ENCODE results near the gene ANKRD42.
A peak's percentile ranks its signal among the peaks of the same experiment; 100 is the strongest.

The ANKRD42 gene

DNA sequence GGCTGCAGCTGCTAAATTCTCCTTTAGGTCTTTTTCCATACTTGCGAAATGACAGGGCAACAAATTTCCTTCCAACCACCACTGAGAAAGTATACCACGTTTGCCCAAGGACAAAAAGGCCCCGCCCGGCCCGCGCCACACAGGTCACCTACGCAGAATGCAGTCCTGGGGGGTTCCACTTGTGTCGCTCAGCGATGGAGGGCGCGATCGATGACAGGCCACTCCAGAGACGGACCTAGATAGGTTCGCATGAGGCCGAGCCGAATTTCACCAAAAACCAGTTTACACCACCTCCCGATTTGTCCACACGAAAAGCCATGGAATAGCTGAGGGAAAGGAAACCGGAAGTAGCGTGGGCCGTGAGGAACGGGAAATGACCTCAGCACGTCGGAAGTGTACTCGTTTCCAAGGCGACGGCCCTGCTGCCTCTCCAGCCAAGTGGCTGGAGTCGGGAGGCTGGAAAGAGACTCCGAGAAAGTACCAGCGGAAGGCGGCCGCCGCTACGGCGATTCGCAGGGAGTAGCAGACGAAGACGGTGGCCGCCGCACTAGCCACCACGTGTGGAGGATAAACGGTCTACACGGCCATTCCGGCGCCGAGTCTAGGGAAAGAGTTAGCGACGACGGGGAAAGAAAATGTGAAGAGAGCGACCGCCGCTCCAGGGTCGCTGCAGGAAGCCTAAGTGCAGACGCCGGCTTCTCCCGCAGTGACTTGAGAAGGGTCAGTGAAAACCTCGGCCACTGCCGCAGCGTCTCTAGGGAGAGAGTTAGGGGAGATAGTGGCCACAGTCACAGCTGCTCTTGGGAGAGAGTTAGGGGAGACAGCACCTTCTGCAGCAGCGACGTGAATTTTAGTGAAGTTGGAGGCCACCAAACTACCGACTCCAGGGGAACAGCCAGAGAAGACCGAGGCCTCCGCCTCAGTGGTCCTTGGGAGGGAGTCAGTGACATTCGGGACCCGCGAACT lies at the start of gene ANKRD42:
Gene ANKRD42, plus strand, starts transcription at position 398 of the 966 bp plus-strand sequence. CDS start 959 bp downstream, outside the sequence.
- peak; percentile 92 for DNase-seq

DNA sequence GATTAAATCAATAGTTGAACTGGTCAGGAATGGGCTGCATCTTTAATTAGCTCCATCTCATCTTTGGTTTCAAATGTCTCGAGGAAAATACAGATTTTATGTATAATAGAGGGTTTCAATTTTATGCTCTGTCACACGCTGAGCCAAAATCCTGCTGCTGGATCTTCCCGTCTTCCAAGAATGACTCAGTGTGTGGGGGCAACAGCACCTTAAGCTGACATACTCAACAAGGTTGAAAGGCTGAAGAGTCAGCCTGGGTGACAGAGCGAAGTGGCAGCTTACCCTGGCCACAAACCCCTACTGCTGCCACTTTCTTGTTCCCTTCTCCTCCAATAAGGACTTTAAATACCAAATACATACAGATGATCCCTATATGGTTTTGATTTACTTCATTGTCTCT lies 45.6 kb upstream of the ANKRD42 start:
- no peak for DNase-seq

GRCh38 chr11:83150450-83150849 lies 43.1 kb upstream of the ANKRD42 start:
- no peak for DNase-seq

DNA sequence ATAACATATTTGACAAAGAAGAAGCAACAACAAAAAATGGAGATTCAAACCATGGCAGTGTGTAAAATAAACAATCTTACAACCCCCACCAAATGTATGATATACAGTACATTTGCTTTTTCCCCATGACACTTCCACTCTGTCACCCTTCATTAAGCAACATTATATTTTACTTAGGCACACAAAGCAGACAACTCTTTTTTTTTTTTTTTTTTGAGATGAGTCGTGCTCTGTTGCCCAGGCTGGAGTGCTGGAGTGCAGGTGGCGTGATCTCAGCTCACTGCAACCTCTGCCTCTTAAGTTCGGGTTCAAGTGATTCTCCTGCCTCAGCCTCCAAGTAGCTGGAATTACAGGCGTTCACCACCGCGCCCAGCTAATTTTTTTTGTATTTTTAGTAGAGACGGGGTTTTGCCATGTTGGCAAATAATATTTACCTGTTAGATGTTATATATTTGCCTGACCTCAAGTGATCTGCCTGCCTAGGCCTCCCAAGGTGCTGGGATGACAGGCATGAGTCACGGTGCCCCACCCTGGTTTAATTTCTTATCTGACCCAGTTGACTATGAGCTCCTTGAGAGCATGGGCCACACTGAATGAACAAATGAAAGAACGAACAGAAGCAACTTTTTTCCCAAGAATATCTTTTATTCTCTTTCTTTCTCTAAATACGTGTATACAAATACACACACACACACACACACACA lies 42.1 kb upstream of the ANKRD42 start:
- DNase-seq = no peak

DNA sequence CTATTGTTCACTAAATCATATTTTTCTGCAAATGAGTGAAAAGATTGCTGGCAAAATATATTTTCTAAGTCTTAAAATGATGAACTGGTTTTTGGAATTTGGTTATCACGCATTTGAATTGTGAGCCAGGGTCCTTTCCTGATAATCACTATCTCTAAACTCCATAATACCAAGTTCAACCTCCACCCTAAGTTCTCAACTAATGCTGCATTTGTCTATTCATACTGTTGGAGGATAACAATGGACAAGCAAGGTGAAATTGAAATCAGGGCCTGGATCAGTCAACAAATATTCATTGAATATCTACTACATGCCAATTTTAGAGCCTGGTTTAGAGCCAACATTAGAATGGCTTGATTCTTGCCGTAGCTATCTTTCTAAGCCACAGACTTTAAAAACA lies 41.2 kb upstream of the ANKRD42 start:
- DNase-seq = no peak

DNA sequence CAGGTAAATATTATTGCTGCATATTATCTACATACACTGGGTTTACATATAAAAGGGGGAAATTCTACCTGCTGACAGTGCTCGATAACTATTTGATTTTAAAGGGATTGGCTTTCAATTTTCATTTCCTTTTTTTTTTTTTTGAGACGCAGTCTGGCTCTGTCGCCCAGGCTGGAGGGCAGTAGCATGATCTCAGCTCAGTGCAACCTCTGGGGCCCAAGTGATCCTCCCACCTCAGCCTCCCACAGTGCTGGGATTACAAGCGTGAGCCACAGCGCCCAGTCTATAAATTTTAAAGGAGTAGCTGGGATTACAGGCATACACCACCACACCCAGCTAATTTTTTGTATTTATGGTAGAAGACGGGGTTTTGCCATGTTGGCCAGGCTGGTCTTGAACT lies 39.7 kb upstream of the ANKRD42 start:
- DNase-seq = no peak

DNA sequence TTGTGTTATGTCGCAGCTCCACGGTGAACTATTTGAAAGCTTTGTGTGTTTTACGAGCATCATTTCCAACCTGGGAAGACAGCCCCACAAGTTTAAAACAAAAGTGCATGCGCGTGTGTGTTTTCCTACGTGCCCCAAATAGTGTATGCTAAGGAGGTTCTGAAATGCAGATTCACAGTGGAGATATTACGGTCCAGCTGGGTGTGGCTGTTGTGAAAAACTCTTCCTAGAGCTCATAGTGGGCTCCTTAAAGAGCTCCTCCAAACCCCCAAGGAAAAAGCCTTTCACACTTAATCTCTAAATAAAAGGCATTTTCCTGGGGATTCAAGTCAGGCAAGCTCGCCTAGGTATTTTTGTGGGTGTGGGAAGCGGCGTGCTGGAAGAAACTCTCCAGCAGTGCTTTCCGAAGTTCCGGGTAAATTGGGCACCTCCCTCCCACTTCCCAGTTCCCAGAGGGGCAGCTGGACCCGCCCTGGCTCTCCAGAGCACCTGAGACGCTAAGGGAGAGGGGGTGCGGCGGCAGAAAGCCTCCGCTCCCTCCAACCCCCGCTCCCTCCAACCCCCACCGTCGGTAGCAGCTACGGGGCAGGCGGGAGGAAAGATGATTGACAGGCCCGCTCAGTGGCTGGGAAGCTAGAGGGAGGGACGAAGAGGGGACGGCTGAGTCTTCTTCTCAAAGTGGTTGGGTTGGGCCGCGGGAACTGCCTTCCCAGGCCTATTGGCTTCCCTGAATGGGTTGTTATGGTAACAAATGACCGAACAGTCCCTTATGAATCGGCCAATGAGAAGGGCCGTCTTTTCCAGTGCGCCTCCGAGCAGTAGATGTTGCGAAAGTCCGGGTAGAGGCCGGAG lies 37.1 kb upstream of the ANKRD42 start:
- DNase-seq = peak; percentile 100

GRCh38 chr11:83156996-83157593 lies 36.4 kb upstream of the ANKRD42 start, which contains the start of gene PCF11:
TSS of gene PCF11 (plus strand) at chr11:83157131. CDS start at chr11:83157440, 309 bp downstream.
- DNase-seq = peak; percentile 55

- peak; percentile 42 for DNase-seq
Observed at GRCh38 chr11:83157594-83158356, 35.7 kb upstream of the ANKRD42 start.

DNA sequence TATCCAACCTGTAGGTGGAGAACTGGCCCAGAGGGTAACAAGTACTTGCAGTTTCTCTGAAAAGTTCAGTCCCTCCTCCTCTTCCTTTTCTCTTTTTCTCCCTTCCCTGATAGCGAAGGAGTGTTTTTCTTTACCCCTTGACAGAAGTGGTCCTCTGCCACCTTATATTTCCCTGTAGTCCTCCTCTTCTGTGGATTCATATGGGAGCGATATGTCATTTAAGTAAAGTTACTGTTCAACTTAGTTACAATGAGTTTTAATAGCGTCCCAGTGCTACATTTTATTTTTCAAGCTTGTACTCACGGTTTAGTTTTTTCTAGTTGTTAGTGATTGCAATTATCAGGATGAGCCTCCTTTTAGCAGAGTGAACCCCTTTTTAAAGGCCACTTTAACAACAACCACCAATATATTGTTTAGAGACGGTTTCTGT lies 35.1 kb upstream of the ANKRD42 start:
- DNase-seq = peak; percentile 42

DNA sequence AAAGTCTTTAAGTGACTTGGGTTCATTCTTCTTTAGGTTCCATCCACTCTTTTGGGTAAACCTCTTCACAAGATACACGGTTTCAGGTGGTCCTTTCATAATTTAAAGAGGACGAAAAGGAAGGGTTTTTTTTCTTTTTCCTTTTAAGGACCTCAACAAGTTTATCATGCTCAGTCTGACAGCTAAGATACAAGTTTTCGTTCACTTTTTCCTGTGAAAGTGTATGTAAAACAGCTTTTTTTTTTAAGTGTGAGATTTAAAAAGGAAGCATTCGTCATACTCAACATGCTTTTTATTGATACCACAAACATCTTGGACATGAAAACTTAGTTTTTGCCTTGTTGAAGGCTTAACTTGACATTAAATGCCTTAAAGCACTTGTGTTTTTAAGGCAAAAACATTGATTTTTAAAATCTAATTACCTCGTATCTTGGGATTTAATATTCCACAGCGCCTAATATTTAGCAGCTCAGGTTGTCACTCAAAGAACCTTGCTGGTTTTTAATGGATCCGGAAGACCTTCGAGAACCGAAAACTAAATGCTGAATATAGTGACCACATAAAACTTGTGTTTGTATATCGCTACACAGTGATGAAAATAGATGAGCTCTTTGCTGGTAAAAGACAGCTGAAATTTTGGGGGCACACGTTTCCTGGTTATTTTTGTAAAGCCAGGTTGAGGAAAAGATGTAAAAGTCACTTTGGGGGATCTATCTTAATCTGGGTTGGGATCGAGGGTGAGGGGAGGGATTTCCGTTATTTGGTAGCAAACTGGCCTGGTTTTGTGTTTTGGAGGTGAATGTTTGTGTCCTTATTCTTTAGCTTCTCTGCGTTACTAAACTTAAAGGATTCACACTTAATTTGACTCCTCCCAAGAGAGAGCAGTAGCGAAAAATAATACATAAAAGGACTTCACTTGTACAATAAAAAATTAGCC lies 34.3 kb upstream of the ANKRD42 start:
- no peak for DNase-seq

DNA sequence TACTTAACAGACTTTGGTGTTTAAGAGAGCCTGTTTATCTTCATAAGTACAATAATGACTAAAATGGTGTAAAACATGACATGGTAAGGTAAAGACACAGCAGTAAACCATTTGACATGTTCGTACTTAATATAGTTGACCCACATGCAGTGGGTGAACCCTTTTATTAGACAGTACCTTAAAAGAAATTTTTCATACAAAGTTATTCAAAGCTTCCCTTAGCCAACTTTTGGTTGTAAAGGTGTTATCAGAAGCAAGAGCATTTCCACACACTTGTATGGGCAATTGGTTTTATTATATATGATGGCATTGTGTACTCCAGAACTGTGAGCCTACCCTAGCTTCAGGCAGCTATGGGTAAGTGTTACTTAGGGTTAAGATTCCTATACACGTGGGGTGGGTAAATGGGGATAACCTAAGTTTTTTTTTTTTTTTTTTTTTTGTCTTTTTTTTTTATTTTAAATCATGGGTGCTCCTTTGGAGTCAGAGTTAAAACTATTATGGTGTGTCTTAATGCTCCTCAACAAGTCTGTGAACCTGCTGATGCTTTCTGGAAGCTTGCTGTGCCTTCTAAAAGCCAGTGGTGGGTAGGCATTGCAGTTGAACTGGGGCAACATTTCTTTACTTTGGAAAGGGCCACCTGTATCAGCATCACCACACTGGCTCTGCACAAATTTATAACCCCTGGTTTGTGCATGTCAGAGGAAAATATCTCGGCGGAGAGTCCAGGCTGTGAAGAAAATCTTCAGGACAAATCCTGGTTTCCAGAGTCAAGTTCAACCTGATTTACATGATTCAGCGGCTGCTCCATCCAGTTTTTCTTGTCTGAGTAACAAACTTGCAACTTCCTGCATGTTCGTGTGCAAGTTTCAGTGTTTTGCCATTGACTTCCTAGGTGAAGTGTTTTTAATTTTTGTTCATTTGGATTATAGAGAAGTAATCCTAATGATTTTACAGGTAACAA lies 33.3 kb upstream of the ANKRD42 start:
- DNase-seq = peak; percentile 19

DNA sequence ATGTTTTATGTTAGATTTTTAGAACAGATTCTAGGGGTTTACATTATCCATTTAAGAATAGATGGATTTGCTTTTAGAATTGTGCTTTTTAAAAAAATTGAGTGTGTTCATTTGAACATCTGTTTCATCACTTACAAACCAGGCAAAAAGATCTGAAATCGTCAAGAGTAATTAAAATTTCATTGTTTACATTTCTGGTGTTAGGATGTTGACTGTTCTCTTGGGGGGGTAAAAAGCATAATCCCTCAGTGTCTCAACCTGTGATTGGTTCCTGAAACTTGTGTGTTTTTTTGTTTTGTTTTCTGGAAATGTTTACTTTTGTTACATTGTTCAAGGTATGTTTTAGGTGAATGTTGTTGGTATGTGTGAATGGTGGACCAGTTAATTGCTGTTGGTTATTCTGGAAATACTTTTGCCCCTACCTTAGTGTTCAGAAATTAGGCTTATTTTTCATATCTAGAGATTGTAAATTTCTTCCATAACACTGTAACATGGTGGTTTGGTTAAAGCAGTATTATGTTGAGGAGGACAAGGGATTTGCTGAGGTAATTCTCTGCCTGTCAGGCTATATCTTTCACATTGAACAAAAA lies 31.8 kb upstream of the ANKRD42 start:
- DNase-seq = no peak

- no peak for DNase-seq
Observed at GRCh38 chr11:83162377-83162776, 31.1 kb upstream of the ANKRD42 start.

DNA sequence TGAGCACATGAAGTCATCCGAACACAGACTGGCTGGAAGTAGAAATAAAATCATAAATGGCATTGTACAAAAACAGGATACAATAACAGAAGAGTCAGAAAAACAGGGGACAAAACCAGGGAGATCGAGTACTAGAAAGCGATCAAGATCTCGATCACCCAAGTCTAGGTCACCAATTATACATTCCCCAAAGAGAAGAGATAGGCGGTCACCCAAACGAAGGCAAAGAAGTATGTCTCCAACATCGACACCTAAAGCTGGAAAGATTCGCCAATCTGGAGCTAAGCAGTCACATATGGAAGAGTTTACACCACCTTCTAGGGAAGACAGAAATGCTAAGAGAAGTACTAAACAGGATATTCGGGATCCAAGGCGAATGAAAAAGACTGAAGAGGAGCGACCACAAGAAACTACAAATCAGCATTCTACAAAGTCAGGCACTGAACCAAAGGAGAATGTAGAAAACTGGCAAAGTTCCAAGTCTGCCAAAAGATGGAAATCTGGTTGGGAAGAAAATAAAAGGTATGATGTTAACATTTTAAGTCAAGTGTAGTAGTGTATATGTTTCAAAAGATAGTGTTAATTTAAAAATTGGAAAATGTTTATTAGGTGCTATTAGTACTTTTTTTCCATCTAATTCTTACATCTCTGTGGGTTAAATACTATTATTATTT lies 27.2 kb upstream of the ANKRD42 start:
- no peak for DNase-seq

DNA sequence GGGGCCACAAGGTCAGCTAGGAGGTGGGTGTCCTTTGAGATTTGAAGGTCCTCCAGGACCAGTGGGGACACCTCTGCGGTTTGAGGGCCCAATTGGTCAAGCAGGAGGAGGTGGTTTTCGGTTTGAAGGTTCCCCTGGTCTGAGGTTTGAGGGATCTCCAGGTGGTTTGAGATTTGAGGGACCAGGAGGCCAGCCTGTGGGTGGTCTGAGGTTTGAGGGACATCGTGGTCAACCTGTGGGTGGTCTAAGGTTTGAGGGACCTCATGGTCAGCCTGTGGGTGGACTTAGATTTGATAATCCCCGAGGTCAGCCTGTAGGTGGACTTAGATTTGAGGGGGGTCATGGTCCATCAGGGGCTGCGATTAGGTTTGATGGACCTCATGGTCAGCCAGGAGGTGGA lies 24.8 kb upstream of the ANKRD42 start:
- DNase-seq = no peak

- DNase-seq = no peak
Observed at GRCh38 chr11:83170865-83171264, 22.6 kb upstream of the ANKRD42 start.

GRCh38 chr11:83172551-83172950 lies 21.0 kb upstream of the ANKRD42 start:
- no peak for DNase-seq
